HepG2 (cell line): ENCODE results near the gene IQGAP3. TPM values are rescaled to one million over a fixed set of nuclear protein-coding genes. Genes with fewer than 3 reads are reported as not detected.

Experiments used
- ATAC-seq: fragments of 200-7000 bp; cut with Tn5 transposase; 3 replicates; pipeline ENCODE4 v1.9.1; 2020; ENCODE audit warnings: mild to moderate bottlenecking, moderate library complexity
- BruUV-seq: library from RNA; stranded (reverse); fragments of 400-500 nt; replicated peaks from 2 replicates; lab custom pipeline; 2021; lab: Mats Ljungman, UMichigan
- CTCF ChIA-PET: fragments of 300-600 bp; formaldehyde crosslinking; extraction: SDS; loops from one replicate; lab custom pipeline; 2021; ENCODE audit warnings: low total read pairs, inconsistent platforms, low intra/inter-chr PET ratio; lab: Yijun Ruan, JAX
- POLR2A ChIA-PET: fragments of 350-600 bp; sonication (Branson Sonifier 250); formaldehyde crosslinking; loops from one replicate; lab custom pipeline; 2020; ENCODE audit warnings: antibody characterized with exemption, inconsistent platforms; lab: Yijun Ruan, JAX
- DNase-seq: peaks from one replicate; pipeline ENCODE4 v3.0.0-alpha.2; 2015; ENCODE audit warnings: low spot score
- FAIRE-seq: peaks from 3 replicates; lab custom pipeline; 2011; peaks lifted over from hg19 to GRCh38; lab: Jason Lieb, UNC
- H2AFZ ChIP-seq: one replicate; pipeline ENCODE4 v1.6.1; 2011; ENCODE audit warnings: low read length, inconsistent platforms
- H3K27ac ChIP-seq: fragments of 300-600 bp; 3 replicates; pipeline ENCODE4 v1.8.0; 2011; ENCODE audit warnings: mixed run types, mild to moderate bottlenecking, mixed read lengths, low read length, inconsistent platforms; ENCODE audit not compliant: insufficient read depth; ENCODE audit errors: extremely low read length
- H3K27me3 ChIP-seq, 2 experiments: fragments of 200-600 bp in 1 of 2; 2 replicates in 1 of 2; 3 replicates in 1 of 2; pipeline versions ENCODE4 v1.6.0 to v1.8.0; 2011; ENCODE audit warnings: low read length in 2 of 2, mild to moderate bottlenecking in 2 of 2, moderate library complexity in 2 of 2, inconsistent platforms in 1 of 2; ENCODE audit not compliant: insufficient read depth in 2 of 2, control insufficient read depth in 1 of 2
- H3K36me3 ChIP-seq, 2 experiments: fragments of 200-600 bp in 1 of 2; replicated peaks in 1 of 2; 2 replicates in 1 of 2; 3 replicates in 1 of 2; pipeline versions ENCODE4 v1.5.1 to v1.8.0; 2011; ENCODE audit warnings: low read length in 2 of 2, inconsistent platforms in 1 of 2; ENCODE audit not compliant: insufficient read depth in 2 of 2, control insufficient read depth in 1 of 2
- H3K4me1 ChIP-seq: 2 replicates; pipeline ENCODE4 v1.5.1; 2012; ENCODE audit warnings: low read length, inconsistent platforms; ENCODE audit not compliant: insufficient read depth
- H3K4me2 ChIP-seq: 2 replicates; pipeline ENCODE4 v1.6.0; 2011; ENCODE audit warnings: low read depth, low read length, inconsistent platforms
- H3K4me3 ChIP-seq, 3 experiments: fragments of 200-600 bp in 1 of 3; sonication (generic), shearing (Covaris generic) in 1 of 3; replicated peaks in 1 of 3; 2 replicates each; pipeline ENCODE4 v1.5.1; 2011 to 2016; ENCODE audit warnings: low read length in 3 of 3, inconsistent platforms in 2 of 3, low read depth in 2 of 3, mild to moderate bottlenecking in 2 of 3, control low read depth in 1 of 3, mixed read lengths in 1 of 3; ENCODE audit not compliant: insufficient read depth in 1 of 3
- H3K79me2 ChIP-seq: one replicate; pipeline ENCODE4 v1.6.1; 2011; ENCODE audit warnings: low read length, inconsistent platforms; ENCODE audit not compliant: insufficient read depth
- H3K9ac ChIP-seq: 2 replicates; pipeline ENCODE4 v1.6.0; 2011; ENCODE audit warnings: mild to moderate bottlenecking, low read depth, low read length, inconsistent platforms; ENCODE audit not compliant: insufficient read depth
- H3K9me3 ChIP-seq: 2 replicates; pipeline ENCODE4 v1.5.1; 2012; ENCODE audit warnings: mild to moderate bottlenecking, low read length
- H4K20me1 ChIP-seq: 2 replicates; pipeline ENCODE4 v1.6.0; 2011; ENCODE audit warnings: inconsistent platforms, mild to moderate bottlenecking, low read length, moderate library complexity; ENCODE audit not compliant: insufficient read depth
- BCLAF1 ChIP-seq: fragments of 450-650 bp; IDR thresholded peaks from 2 replicates; pipeline ENCODE4 v1.6.1; 2017; ENCODE audit warnings: mild to moderate bottlenecking
- CEBPG ChIP-seq: IDR thresholded peaks from 2 replicates; pipeline ENCODE4 v1.6.1; 2016
- DR1 ChIP-seq: sonication (generic); formaldehyde crosslinking; IDR thresholded peaks from 2 replicates; pipeline ENCODE4 v1.8.0; 2021; ENCODE audit warnings: mild to moderate bottlenecking, missing genetic modification reagents, inconsistent platforms
- FOXP1 ChIP-seq, 2 experiments: fragments of 450-650 bp in 1 of 2; IDR thresholded peaks; 2 replicates each; pipeline ENCODE4 v1.6.1; 2017 to 2018; ENCODE audit warnings: antibody characterized with exemption in 1 of 2
- KDM1A ChIP-seq: IDR thresholded peaks from 2 replicates; pipeline ENCODE4 v1.6.1; 2016; ENCODE audit warnings: missing compliant biosample characterization
- NR2F2 ChIP-seq: IDR thresholded peaks from 2 replicates; pipeline ENCODE4 v1.6.1; 2012; ENCODE audit warnings: low read depth, inconsistent platforms, borderline replicate concordance
- POLR2AphosphoS5 ChIP-seq: IDR thresholded peaks from 2 replicates; pipeline ENCODE4 v1.6.1; 2012; ENCODE audit warnings: low read depth, low read length
- RBM22 ChIP-seq: fragments of 200-400 bp; formaldehyde crosslinking; optimal IDR thresholded peaks from 2 replicates; pipeline ENCODE3; 2017; ENCODE audit warnings: mild to moderate bottlenecking, low read length, moderate library complexity
- SCMH1 ChIP-seq: sonication (generic); formaldehyde crosslinking; IDR thresholded peaks from 2 replicates; pipeline ENCODE4 v1.9.0; 2021; ENCODE audit warnings: missing genetic modification reagents, mild to moderate bottlenecking, borderline replicate concordance
- THYN1 ChIP-seq: sonication (generic); formaldehyde crosslinking; IDR thresholded peaks from 2 replicates; pipeline ENCODE4 v1.8.1; 2023; ENCODE audit warnings: low read depth, mild to moderate bottlenecking, moderate library complexity, missing genetic modification reagents, borderline replicate concordance
- ZMYM3 ChIP-seq: sonication (generic); formaldehyde crosslinking; IDR thresholded peaks from 2 replicates; pipeline ENCODE4 v1.5.1; 2020; ENCODE audit warnings: mild to moderate bottlenecking, missing genetic modification reagents
- ZNF263 ChIP-seq: sonication (generic); formaldehyde crosslinking; IDR thresholded peaks from 2 replicates; pipeline ENCODE4 v1.4.0; 2020; ENCODE audit warnings: missing genetic modification reagents
- ZNF629 ChIP-seq: sonication (generic); formaldehyde crosslinking; conservative IDR thresholded peaks from 2 replicates; pipeline ENCODE4 v1.5.0; 2020; ENCODE audit warnings: missing genetic modification reagents
- ZNF83 ChIP-seq: sonication (generic); formaldehyde crosslinking; IDR thresholded peaks from 2 replicates; pipeline ENCODE4 v1.4.0; 2020; ENCODE audit warnings: missing genetic modification reagents, mild to moderate bottlenecking, borderline replicate concordance
- WGBS: methylation state at CpG from one replicate; pipeline ENCODE4 v1.1.6; 2017; ENCODE audit warnings: low lambda C conversion rate; 5-methylcytosine and 5-hydroxymethylcytosine counted together
- in situ Hi-C: cut with HindIII; loops from 2 replicates; pipeline ENCODE4 v1.10.0; 2017; ENCODE audit warnings: low pct_unique_long_range_greater_than_20kb; ENCODE audit not compliant: extremely low pct_ligation_motif_present
- intact Hi-C: fragments of 100-400 bp; cut with micrococcal nuclease; formaldehyde crosslinking; loops from one replicate; pipeline ENCODE4 v1.10.0; 2022; ENCODE audit not compliant: unreplicated experiment
- polyA plus RNA-seq, 8 experiments: library from polyadenylated mRNA; depleted of rRNA in 3 of 8; stranded (reverse) in 7 of 8; unstranded in 1 of 8; fragments of >200 nt; fragmentation: Illumina TruSeq in 4 of 8; extraction: Trizol in 4 of 8; gene quantifications; 2 replicates each; pipeline versions ENCODE4 v1.2.1 to v1.2.3, GENCODE V29; 2011 to 2016; ENCODE audit warnings: low read depth in 4 of 8, missing spikeins in 1 of 8, mixed read lengths in 1 of 8; ENCODE audit not compliant: insufficient read depth in 1 of 8
- total RNA-seq, 5 experiments: library from RNA; depleted of rRNA; stranded (reverse); fragments of >200 nt; fragmentation: Illumina TruSeq; extraction: Trizol; gene quantifications; 2 replicates each; pipeline ENCODE4 v1.2.3, GENCODE V29; 2016; ENCODE audit warnings: low read depth in 1 of 5
- TF ChIP-seq, protein P1 (sequence below): sonication (generic); formaldehyde crosslinking; IDR thresholded peaks from 2 replicates; pipeline ENCODE4 v1.8.1; 2023; ENCODE audit warnings: missing genetic modification reagents, inconsistent platforms, borderline replicate concordance

Gene IQGAP3
- total and polyA plus RNA-seq, 2 of the 13 experiments (the other 11 are each of a cell fraction or from before 2014, with no cell fraction given), result 13.5 to 14.1 TPM

DNA sequence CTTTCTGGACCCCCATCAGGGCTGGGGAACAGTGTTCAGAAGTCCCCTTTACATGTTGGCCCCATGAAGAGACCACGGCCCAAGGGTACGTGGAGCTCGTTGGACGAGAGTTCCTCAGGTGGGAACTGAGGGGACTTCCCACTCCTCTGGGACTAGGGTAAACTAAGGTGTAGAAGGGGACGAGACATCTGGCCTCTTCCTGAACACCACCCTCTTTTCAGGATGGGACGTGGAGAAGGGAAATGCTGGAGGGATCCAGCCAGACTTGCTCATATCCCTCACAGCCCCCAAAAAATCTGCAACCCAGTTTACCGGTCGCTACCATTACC is 21.3 kb upstream of the IQGAP3 start:
- Histone ChIP-seq H3K36me3 (peaks cover 7 to 46% of the 10 kb centered on the region in 2 experiments), H2AFZ (no peak overlapping the region), H3K9ac (no peak overlapping the region), H3K4me1 (peaks cover 21% of the 10 kb centered on the region), H3K27ac (no peak overlapping the region), H3K4me2 (no peak overlapping the region), H3K79me2 (peaks cover 3% of the 10 kb centered on the region), H3K9me3 (no peaks in the 10 kb centered on the region), H3K27me3 (no peaks in the 10 kb centered on the region), H4K20me1 (no peaks in the 10 kb centered on the region), H3K4me3 (no peak overlapping the region)
- FAIRE-seq (no peak), ATAC-seq (no peak), DNase-seq (no peak)
- BruUV-seq, result no TSS peak
- intact Hi-C loops (no loop called here), in situ Hi-C loops (no loop called here)
- WGBS, result 94% methylated on average over 8 of the region's 8 CpGs
- CTCF ChIA-PET, result no interaction called here
- POLR2A ChIA-PET, result interaction anchor here (1.3 kb wide), 1 partner anchor 14 kb away, joined by 3 read pairs; no protein-coding TSS in a partner anchor
- TF ChIP-seq ZNF263 (no peak), FOXP1 (IDR thresholded peaks at IDR 0.05) (no peak), FOXP1 (CRISPR knock-in tag; IDR thresholded peaks at IDR 0.05) (no peak), ZNF83 (no peak), KDM1A (CRISPR knock-in tag) (no peak), THYN1 (CRISPR knock-in tag) (no peak)

GRCh38 chr1:156592910-156593660 is 20.7 kb upstream of the IQGAP3 start:
- no peak for ATAC-seq
- intact Hi-C loops (no loop called here), in situ Hi-C loops (no loop called here)
- no peaks in the 10 kb centered on the region for H4K20me1 ChIP-seq
- 97% methylated on average over 6 of the region's 8 CpGs for WGBS
- no peak for DNase-seq
- FAIRE-seq, result no peak
- no peak overlapping the region for H3K9ac ChIP-seq
- ChIA-PET CTCF (no interaction called here), POLR2A (interaction anchor here (1.3 kb wide), 1 partner anchor 15 kb away, joined by 3 read pairs; no protein-coding TSS in a partner anchor)
- no peak overlapping the region for H3K4me3 ChIP-seq
- no TSS peak for BruUV-seq
- H3K4me1 ChIP-seq, result peaks cover 21% of the 10 kb centered on the region
- H3K27me3 ChIP-seq, result no peaks in the 10 kb centered on the region
- H3K36me3 ChIP-seq, result peaks cover 5 to 41% of the 10 kb centered on the region in 2 experiments
- H3K79me2 ChIP-seq, result peaks cover 3% of the 10 kb centered on the region
- no peaks in the 10 kb centered on the region for H3K9me3 ChIP-seq
- H3K27ac ChIP-seq, result no peak overlapping the region
- peak overlapping the region; percentile 92 for H3K4me2 ChIP-seq
- H2AFZ ChIP-seq, result no peak overlapping the region
- no peak for TF ChIP-seq DR1 (CRISPR knock-in tag)
- TF ChIP-seq POLR2AphosphoS5, result peak; percentile 11; the same call in 1 of the 2 replicates
- peak; percentile 89 for TF ChIP-seq ZNF629
- TF ChIP-seq ZMYM3, result peak; percentile 29; the same call in 1 of the 2 replicates
- no peak for TF ChIP-seq BCLAF1
- TF ChIP-seq CEBPG, result no peak
- TF ChIP-seq NR2F2, result no peak
- no peak for TF ChIP-seq SCMH1 (CRISPR knock-in tag)
- peak; percentile 23 for TF ChIP-seq RBM22
- TF ChIP-seq, protein P1, sequence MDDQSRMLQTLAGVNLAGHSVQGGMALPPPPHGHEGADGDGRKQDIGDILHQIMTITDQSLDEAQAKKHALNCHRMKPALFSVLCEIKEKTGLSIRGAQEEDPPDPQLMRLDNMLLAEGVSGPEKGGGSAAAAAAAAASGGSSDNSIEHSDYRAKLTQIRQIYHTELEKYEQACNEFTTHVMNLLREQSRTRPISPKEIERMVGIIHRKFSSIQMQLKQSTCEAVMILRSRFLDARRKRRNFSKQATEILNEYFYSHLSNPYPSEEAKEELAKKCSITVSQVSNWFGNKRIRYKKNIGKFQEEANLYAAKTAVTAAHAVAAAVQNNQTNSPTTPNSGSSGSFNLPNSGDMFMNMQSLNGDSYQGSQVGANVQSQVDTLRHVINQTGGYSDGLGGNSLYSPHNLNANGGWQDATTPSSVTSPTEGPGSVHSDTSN (CRISPR knock-in tag), result no peak
